Measurements from ENCODE around the gene SSH3.
A peak's percentile ranks its signal among the peaks of the same experiment; 100 is the strongest.

- TF ChIP-seq CTCF (IDR thresholded peaks at IDR 0.05) (peak in 2 of 3 donors; percentile 31 to 32), POLR2AphosphoS5 (IDR thresholded peaks at IDR 0.05) (no peak)
Observed at GRCh38 chr11:67276781-67277230, 26.5 kb upstream of the SSH3 start.

Data from breast epithelium (tissue), 3 donors.